A673 (cell line): ENCODE data around the gene NOC4L. TPM values are rescaled to one million over a fixed set of nuclear protein-coding genes. Genes with fewer than 3 reads are reported as not detected.
A peak's percentile ranks its signal among the peaks of the same experiment; 100 is the strongest.
"Not testable (repeated sequence)": the region's sequence is repeated elsewhere in the genome, so short reads cannot be mapped to it uniquely, and the experiment has no call there.

ENCODE experiments used
- BruUV-seq: library from RNA; stranded (reverse); fragments of 400-500 nt; replicated peaks from 2 replicates; lab custom pipeline; 2021; lab: Mats Ljungman, UMichigan
- CTCF ChIA-PET: fragments of 300-600 bp; sonication (Branson Sonifier 250); formaldehyde crosslinking; loops from one replicate; lab custom pipeline; 2022; ENCODE audit warnings: antibody characterized with exemption; lab: Charles Lee
- POLR2A ChIA-PET: fragments of 300-600 bp; sonication (Branson Sonifier 250); formaldehyde crosslinking; loops from one replicate; lab custom pipeline; 2022; ENCODE audit warnings: antibody characterized with exemption; ENCODE audit not compliant: low non-redundant PET; lab: Charles Lee
- DNase-seq: peaks from one replicate; pipeline ENCODE4 v3.0.0-alpha.2; 2015; ENCODE audit warnings: low spot score
- H3K27ac ChIP-seq: fragments of 200-600 bp; sonication (generic); 2 replicates; pipeline ENCODE4 v1.5.1; 2016; ENCODE audit warnings: mixed run types, low read depth, mild to moderate bottlenecking, mixed read lengths, antibody characterized with exemption, low read length; ENCODE audit not compliant: poor library complexity, severe bottlenecking
- H3K27me3 ChIP-seq: fragments of 200-600 bp; sonication (generic); replicated peaks from 2 replicates; pipeline ENCODE4 v1.6.1; 2017; ENCODE audit warnings: mixed run types, low read depth, mild to moderate bottlenecking, mixed read lengths, antibody characterized with exemption, low read length; ENCODE audit not compliant: insufficient read depth, poor library complexity
- H3K36me3 ChIP-seq: fragments of 200-600 bp; sonication (generic); 2 replicates; pipeline ENCODE4 v1.6.1; 2016; ENCODE audit warnings: mixed run types, mild to moderate bottlenecking, mixed read lengths, antibody characterized with exemption, low read length; ENCODE audit not compliant: insufficient read depth, poor library complexity, severe bottlenecking
- H3K4me1 ChIP-seq: fragments of 200-600 bp; sonication (generic); 2 replicates; pipeline ENCODE4 v1.6.1; 2017; ENCODE audit warnings: mixed run types, mild to moderate bottlenecking, mixed read lengths, antibody characterized with exemption, low read length; ENCODE audit not compliant: insufficient read depth, poor library complexity, severe bottlenecking
- H3K4me3 ChIP-seq: fragments of 200-600 bp; sonication (generic); 2 replicates; pipeline ENCODE4 v1.5.1; 2016; ENCODE audit warnings: low read depth, mixed run types, mild to moderate bottlenecking, mixed read lengths, low read length; ENCODE audit not compliant: poor library complexity, severe bottlenecking
- H3K9me3 ChIP-seq: fragments of 200-600 bp; sonication (generic); 2 replicates; pipeline ENCODE4 v1.6.1; 2016; ENCODE audit warnings: mixed run types, low read depth, mild to moderate bottlenecking, mixed read lengths, antibody characterized with exemption, low read length; ENCODE audit not compliant: poor library complexity, severe bottlenecking
- EZH2 ChIP-seq: fragments of 200-600 bp; sonication (generic); IDR thresholded peaks from 2 replicates; pipeline ENCODE4 v1.6.1; 2017; ENCODE audit warnings: borderline replicate concordance, low read depth, mild to moderate bottlenecking, mixed read lengths, antibody characterized with exemption, low read length; ENCODE audit not compliant: poor library complexity, severe bottlenecking
- intact Hi-C: fragments of 100-400 bp; cut with micrococcal nuclease; formaldehyde crosslinking; loops from one replicate; pipeline ENCODE4 v1.10.0; 2022; ENCODE audit not compliant: unreplicated experiment
- total RNA-seq: library from RNA; stranded (reverse); gene quantifications from 2 replicates; pipeline ENCODE4 v1.2.3, GENCODE V29; 2021
- TF ChIP-seq, protein P1 (sequence below): fragments of 300-800, 200-600 bp; sonication (generic); conservative IDR thresholded peaks from 2 replicates; pipeline ENCODE4 v1.5.1; 2017; ENCODE audit warnings: low read depth, mild to moderate bottlenecking, antibody characterized with exemption, low read length, moderate library complexity, mixed read lengths

The NOC4L gene
- total RNA-seq, 1 experiment from 2014 or later, result 46.9 TPM

DNA sequence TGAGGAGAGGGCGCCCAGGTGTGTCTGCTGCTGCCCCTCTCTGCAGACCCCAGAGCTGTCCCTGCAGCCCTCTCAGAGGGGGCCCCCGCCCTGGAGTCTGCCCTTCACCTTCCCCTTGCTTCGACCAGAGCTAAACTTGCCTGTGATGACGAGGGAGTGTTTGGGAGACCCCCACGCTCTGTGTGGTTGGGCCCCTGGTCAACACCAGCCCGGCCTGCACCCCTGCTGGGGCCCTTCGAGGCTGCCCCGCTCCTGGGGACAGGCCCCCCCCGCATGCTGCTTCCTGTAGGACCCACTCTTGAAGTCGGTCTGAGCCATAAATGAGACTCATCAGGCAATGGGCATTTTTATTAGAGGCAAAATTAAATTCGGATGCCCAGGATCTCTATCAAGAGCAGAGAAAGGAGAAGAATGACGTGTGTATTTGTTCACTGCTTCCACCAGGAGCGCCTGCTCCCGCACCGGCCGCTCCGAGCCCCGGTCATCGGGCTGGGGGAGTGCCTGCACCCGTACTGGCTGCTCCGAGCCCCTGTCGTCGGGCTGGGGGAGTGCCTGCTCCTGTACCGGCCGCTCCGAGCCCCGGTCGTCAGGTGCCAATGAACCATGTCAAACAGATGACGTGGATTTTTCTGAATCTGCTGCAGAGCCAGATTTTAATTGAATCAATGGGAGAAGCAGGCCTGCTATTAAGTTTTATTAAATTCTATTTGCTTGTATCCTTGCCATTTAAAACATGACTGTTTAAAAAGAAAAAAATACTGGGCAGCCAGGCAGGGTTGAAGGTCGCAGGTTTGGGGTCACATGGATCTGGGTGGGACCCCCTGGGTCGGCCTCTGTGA is 47.7 kb downstream of the NOC4L start:
- Histone ChIP-seq H3K27me3 (no peaks in the 10 kb centered on the region), H3K36me3 (no peaks in the 10 kb centered on the region), H3K4me3 (no peak overlapping the region), H3K9me3 (peaks cover 8% of the 10 kb centered on the region), H3K4me1 (peaks cover 21% of the 10 kb centered on the region), H3K27ac (no peak overlapping the region)
- BruUV-seq, result no TSS peak
- ChIA-PET CTCF (no interaction called here), POLR2A (no interaction called here)
- TF ChIP-seq EZH2, result no peak
- TF ChIP-seq, protein P1, sequence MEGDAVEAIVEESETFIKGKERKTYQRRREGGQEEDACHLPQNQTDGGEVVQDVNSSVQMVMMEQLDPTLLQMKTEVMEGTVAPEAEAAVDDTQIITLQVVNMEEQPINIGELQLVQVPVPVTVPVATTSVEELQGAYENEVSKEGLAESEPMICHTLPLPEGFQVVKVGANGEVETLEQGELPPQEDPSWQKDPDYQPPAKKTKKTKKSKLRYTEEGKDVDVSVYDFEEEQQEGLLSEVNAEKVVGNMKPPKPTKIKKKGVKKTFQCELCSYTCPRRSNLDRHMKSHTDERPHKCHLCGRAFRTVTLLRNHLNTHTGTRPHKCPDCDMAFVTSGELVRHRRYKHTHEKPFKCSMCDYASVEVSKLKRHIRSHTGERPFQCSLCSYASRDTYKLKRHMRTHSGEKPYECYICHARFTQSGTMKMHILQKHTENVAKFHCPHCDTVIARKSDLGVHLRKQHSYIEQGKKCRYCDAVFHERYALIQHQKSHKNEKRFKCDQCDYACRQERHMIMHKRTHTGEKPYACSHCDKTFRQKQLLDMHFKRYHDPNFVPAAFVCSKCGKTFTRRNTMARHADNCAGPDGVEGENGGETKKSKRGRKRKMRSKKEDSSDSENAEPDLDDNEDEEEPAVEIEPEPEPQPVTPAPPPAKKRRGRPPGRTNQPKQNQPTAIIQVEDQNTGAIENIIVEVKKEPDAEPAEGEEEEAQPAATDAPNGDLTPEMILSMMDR, result no peak
- no peak for DNase-seq
- intact Hi-C loops, result no loop called here

DNA sequence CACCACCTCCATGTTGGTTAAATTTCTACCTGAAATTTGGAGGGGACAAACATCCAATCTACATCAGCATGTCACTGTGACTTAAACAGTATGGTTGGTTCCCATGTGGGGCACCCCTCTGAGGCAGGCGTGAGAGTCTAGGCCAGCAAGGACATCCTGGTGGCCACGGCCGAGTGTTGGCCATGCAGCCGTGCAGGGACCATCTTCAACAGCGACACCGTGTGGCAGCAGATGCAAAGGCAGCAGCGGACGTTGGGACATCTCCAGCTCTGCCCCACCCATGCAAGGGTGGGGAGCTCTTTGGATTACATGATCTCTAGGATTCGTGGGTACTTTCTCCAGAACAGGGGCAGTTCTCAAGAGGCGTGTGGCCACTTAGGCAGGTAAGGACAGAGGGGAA is 49.8 kb downstream of the NOC4L start:
- BruUV-seq, result no TSS peak
- Histone ChIP-seq H3K9me3 (peaks cover 8% of the 10 kb centered on the region), H3K4me1 (peaks cover 21% of the 10 kb centered on the region), H3K27ac (no peak overlapping the region), H3K36me3 (no peaks in the 10 kb centered on the region), H3K4me3 (no peak overlapping the region), H3K27me3 (no peaks in the 10 kb centered on the region)
- POLR2A ChIA-PET, result no interaction called here
- DNase-seq, result no peak
- CTCF ChIA-PET, result interaction anchor here (1.0 kb wide), 1 partner anchor 15 kb away, joined by 3 read pairs; no protein-coding TSS in a partner anchor
- intact Hi-C loops, result no loop called here
- TF ChIP-seq, protein P1, result peak; percentile 36
- no peak for TF ChIP-seq EZH2

DNA sequence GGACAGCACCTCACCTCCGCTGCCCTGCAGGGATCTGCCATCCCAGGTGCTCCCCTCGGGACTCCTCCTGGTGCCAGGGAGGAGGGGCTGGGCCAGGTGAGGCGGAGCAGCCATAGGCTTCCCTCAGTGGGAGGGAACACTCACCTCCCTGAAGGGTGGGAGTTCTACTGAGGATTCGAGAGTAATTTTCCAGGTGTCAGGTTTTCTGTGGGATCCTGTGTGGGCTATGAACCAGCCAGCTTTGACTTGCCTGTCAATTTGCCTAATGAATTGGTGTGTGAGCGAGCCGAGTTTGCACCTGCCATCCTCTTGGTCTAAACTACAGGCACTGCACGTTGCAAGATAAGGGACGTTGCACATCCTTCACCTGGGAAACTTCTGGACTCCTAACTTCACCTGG is 50.3 kb downstream of the NOC4L start:
- no peaks in the 10 kb centered on the region for H3K27me3 ChIP-seq
- peaks cover 21% of the 10 kb centered on the region for H3K4me1 ChIP-seq
- H3K9me3 ChIP-seq, result peaks cover 8% of the 10 kb centered on the region
- ChIA-PET POLR2A (no interaction called here), CTCF (interaction anchor here (1.0 kb wide), 1 partner anchor 16 kb away, joined by 3 read pairs; no protein-coding TSS in a partner anchor)
- TF ChIP-seq, protein P1, result no peak
- no peak for TF ChIP-seq EZH2
- BruUV-seq, result no TSS peak
- H3K36me3 ChIP-seq, result no peaks in the 10 kb centered on the region
- no peak for DNase-seq
- intact Hi-C loops, result no loop called here
- no peak overlapping the region for H3K27ac ChIP-seq
- H3K4me3 ChIP-seq, result no peak overlapping the region

DNA sequence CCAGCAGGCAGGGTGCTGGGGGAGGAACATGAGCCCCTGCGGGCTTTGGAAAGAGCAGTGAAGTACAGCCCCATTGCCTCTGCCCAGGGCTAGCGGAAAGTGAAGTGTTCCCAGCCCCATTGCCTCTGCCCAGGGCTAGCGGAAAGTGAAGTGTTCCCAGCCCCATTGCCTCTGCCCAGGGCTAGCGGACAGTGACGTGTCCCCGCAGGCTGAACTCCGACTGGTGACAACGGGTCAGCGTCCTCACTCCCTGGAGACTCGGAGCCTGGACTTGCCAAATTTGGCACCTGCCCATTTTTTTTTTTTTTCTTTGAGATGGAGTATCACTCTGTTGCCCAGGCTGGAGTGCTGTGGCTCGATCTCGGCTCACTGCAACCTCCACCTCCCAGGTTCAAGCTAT is 51.0 kb downstream of the NOC4L start:
- H3K36me3 ChIP-seq, H3K27me3 ChIP-seq, H3K4me3 ChIP-seq, CTCF ChIA-PET, intact Hi-C loops, POLR2A ChIA-PET, H3K27ac ChIP-seq, H3K9me3 ChIP-seq, DNase-seq, BruUV-seq: not testable (repeated sequence)
- H3K4me1 ChIP-seq, result peaks cover 17% of the 10 kb centered on the region
